Tibial nerve (tissue), 4 donors: ENCODE data around the gene NLN. TPM values are rescaled to one million over a fixed set of nuclear protein-coding genes. Genes with fewer than 3 reads are reported as not detected.
A peak's percentile ranks its signal among the peaks of the same experiment; 100 is the strongest.

Experiments
- DNase-seq, 2 donors: peaks; one replicate each; pipeline ENCODE4 v3.0.0-alpha.2; 2019; ENCODE audit warnings: low spot score in 2 of 2
- H3K27ac ChIP-seq, 4 donors: fragments of 200-600 bp; sonication (generic) in 3 of 4; one replicate each; pipeline ENCODE4 v1.5.1; 2017 to 2019; ENCODE audit warnings: mild to moderate bottlenecking in 1 of 4
- H3K27me3 ChIP-seq, 2 donors: fragments of 200-600 bp; sonication (generic) in 1 of 2; one replicate each; pipeline versions ENCODE4 v1.5.1 to v1.6.0; 2017 to 2019
- H3K36me3 ChIP-seq, 3 donors: fragments of 200-600 bp; sonication (generic); one replicate each; pipeline ENCODE4 v1.5.1; 2018 to 2019
- H3K4me1 ChIP-seq, 4 donors: fragments of 200-600 bp; sonication (generic) in 3 of 4; one replicate each; pipeline ENCODE4 v1.5.1; 2017 to 2019
- H3K4me3 ChIP-seq, 4 donors: fragments of 200-600 bp; sonication (generic) in 3 of 4; one replicate each; pipeline ENCODE4 v1.5.1; 2017 to 2019; ENCODE audit warnings: mild to moderate bottlenecking in 1 of 4, moderate library complexity in 1 of 4
- H3K9me3 ChIP-seq, 4 donors: fragments of 200-600 bp; sonication (generic) in 3 of 4; one replicate each; pipeline ENCODE4 v1.5.1; 2017 to 2019
- EP300 ChIP-seq, 2 donors: sonication (generic); formaldehyde crosslinking; IDR thresholded peaks; one replicate each; pipeline ENCODE4 v1.6.1; 2017; ENCODE audit warnings: antibody characterized with exemption in 2 of 2, mild to moderate bottlenecking in 1 of 2
- POLR2A ChIP-seq, 2 donors: fragments of 450-650 bp; IDR thresholded peaks; one replicate each; pipeline ENCODE4 v1.6.1; 2017; ENCODE audit warnings: antibody characterized with exemption in 2 of 2, mild to moderate bottlenecking in 2 of 2, moderate library complexity in 2 of 2
- WGBS, 2 donors: methylation state at CpG; one replicate each; pipeline ENCODE4 v1.1.5; 2018; 5-methylcytosine and 5-hydroxymethylcytosine counted together
- total RNA-seq, 4 donors: library from RNA; depleted of rRNA; stranded (reverse); fragments of >200 nt; gene quantifications; one replicate each; pipeline ENCODE4 v1.1.0, GENCODE V29; 2016
- TF ChIP-seq, protein P1 (sequence below), 5 experiments: fragments of 200-600 bp in 3 of 5; fragments of 450-650 bp in 2 of 5; sonication (generic) in 3 of 5; IDR thresholded peaks; one replicate each; pipeline ENCODE4 v1.5.1; 2016 to 2019; ENCODE audit warnings: antibody characterized with exemption in 5 of 5, mild to moderate bottlenecking in 3 of 5, moderate library complexity in 2 of 5

Gene NLN
- total RNA-seq, 4 donors from 2014 or later: 10.9 to 28.6 (median 19.2) TPM

DNA sequence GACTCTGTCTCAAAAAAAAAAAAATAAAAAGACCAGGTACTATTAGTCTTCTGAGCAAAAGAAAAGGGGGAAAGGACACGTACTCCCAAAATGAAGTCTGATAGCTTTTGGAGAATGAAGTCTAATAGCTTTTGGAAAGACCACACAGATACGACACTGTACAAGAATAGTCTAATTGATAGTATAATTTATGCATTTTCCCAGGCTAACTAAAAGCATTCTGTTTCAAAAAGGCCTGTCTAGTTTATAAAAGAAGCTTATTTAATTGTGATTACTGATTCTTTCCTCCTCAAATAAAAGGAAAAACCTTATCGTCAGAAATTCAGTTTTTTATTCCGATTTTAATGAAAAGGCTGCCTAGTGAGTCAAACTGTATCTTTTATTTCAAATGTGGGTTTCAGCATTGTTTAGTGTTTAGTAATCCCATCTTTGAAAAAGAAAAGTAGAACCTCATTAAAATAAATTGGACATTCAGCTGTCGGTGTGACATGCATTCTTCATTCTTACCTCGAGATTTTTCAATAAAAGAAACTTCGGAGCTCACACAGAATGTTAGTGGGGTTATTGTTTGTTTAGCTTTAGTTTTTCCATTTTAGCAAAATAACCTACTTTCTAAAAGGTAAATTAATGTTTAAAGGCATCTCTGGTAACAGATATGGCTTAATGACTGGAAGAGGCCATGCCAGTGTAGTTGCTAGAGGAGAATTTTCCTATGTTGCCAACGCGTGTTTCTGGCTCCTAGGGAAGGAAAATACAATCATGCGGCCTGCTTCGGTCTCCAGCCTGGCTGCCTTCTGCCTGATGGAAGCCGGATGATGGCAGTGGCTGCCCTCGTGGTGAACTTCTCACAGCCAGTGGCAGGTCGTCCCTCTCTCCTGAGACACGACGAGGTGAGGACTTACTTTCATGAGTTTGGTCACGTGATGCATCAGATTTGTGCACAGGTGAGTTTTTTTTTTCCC lies 70.0 kb downstream of the NLN start:
- no peaks in the 10 kb centered on the region for H3K27me3 ChIP-seq
- 67 to 78% methylated on average over 17 of the region's 17 CpGs for WGBS, 2 donors
- no peak overlapping the region for H3K4me3 ChIP-seq
- no peaks in the 10 kb centered on the region for H3K9me3 ChIP-seq
- peak overlapping the region in 1 of 4 donors; percentile 52 for H3K27ac ChIP-seq
- TF ChIP-seq, protein P1, sequence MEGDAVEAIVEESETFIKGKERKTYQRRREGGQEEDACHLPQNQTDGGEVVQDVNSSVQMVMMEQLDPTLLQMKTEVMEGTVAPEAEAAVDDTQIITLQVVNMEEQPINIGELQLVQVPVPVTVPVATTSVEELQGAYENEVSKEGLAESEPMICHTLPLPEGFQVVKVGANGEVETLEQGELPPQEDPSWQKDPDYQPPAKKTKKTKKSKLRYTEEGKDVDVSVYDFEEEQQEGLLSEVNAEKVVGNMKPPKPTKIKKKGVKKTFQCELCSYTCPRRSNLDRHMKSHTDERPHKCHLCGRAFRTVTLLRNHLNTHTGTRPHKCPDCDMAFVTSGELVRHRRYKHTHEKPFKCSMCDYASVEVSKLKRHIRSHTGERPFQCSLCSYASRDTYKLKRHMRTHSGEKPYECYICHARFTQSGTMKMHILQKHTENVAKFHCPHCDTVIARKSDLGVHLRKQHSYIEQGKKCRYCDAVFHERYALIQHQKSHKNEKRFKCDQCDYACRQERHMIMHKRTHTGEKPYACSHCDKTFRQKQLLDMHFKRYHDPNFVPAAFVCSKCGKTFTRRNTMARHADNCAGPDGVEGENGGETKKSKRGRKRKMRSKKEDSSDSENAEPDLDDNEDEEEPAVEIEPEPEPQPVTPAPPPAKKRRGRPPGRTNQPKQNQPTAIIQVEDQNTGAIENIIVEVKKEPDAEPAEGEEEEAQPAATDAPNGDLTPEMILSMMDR (IDR thresholded peaks at IDR 0.05): no peak
- no peak for TF ChIP-seq EP300 (IDR thresholded peaks at IDR 0.05)
- TF ChIP-seq POLR2A (IDR thresholded peaks at IDR 0.05): no peak
- DNase-seq: no peak
- H3K36me3 ChIP-seq: peaks cover 0 to 52% (median 0%) of the 10 kb centered on the region in 3 donors
- no peaks in the 10 kb centered on the region for H3K4me1 ChIP-seq

GRCh38 chr5:65796269-65796668 lies 74.3 kb downstream of the NLN start:
- H3K27ac ChIP-seq: peak overlapping the region in 1 of 4 donors; percentile 47
- H3K36me3 ChIP-seq: peaks cover 0 to 32% (median 0%) of the 10 kb centered on the region in 3 donors
- peaks cover 0 to 19% (median 6%) of the 10 kb centered on the region in 4 donors for H3K4me1 ChIP-seq
- no peaks in the 10 kb centered on the region for H3K9me3 ChIP-seq
- H3K4me3 ChIP-seq: no peak overlapping the region
- TF ChIP-seq, protein P1 (IDR thresholded peaks at IDR 0.05): no peak
- TF ChIP-seq EP300 (IDR thresholded peaks at IDR 0.05): no peak
- TF ChIP-seq POLR2A (IDR thresholded peaks at IDR 0.05): no peak
- WGBS, 2 donors: 51 to 63% methylated on average over 1 of the region's 1 CpG
- H3K27me3 ChIP-seq: no peaks in the 10 kb centered on the region
- no peak for DNase-seq

GRCh38 chr5:65796751-65797316 lies 74.8 kb downstream of the NLN start:
- H3K36me3 ChIP-seq: peaks cover 0 to 32% (median 0%) of the 10 kb centered on the region in 3 donors
- H3K27ac ChIP-seq: peak overlapping the region in 1 of 4 donors; percentile 47
- WGBS, 2 donors: 93 to 96% methylated on average over 8 of the region's 8 CpGs
- DNase-seq: no peak
- TF ChIP-seq, protein P1 (IDR thresholded peaks at IDR 0.05): no peak
- TF ChIP-seq POLR2A (IDR thresholded peaks at IDR 0.05) (no peak), EP300 (IDR thresholded peaks at IDR 0.05) (no peak)
- no peaks in the 10 kb centered on the region for H3K27me3 ChIP-seq
- H3K4me1 ChIP-seq: peaks cover 0 to 22% (median 7%) of the 10 kb centered on the region in 4 donors
- H3K4me3 ChIP-seq: no peak overlapping the region
- no peaks in the 10 kb centered on the region for H3K9me3 ChIP-seq

DNA sequence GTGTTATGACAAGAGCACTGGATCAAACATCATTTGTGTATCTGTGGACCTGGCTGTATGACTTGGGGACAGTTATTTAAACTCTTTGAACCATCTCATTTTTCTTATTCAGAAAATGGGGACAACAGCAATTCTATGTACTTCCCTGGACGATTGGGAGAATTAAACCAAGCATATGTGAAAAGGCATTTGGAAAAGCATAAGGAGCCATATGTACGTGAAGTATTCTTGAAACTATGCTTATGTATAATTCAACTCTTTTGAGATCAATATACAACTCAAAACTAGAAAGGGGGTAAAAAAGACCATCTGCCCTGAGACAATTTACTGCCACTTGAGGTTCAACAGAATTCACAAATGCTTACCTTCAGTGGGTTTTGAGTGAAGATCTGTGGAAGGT lies 75.5 kb downstream of the NLN start:
- no peak for TF ChIP-seq POLR2A (IDR thresholded peaks at IDR 0.05)
- TF ChIP-seq, protein P1 (IDR thresholded peaks at IDR 0.05): no peak
- TF ChIP-seq EP300 (IDR thresholded peaks at IDR 0.05): no peak
- Histone ChIP-seq H3K4me1 (peaks cover 0 to 29% (median 10%) of the 10 kb centered on the region in 4 donors), H3K36me3 (peaks cover 0 to 36% (median 0%) of the 10 kb centered on the region in 3 donors), H3K27ac (peak overlapping the region in 1 of 4 donors; percentile 91), H3K27me3 (no peaks in the 10 kb centered on the region), H3K4me3 (no peak overlapping the region), H3K9me3 (no peaks in the 10 kb centered on the region)
- no peak for DNase-seq
- WGBS, 2 donors: 93 to 94% methylated on average over 2 of the region's 2 CpGs

- Histone ChIP-seq H3K27me3 (no peaks in the 10 kb centered on the region), H3K27ac (peak overlapping the region in 2 of 4 donors; percentile 74 to 91), H3K4me1 (peaks cover 0 to 30% (median 12%) of the 10 kb centered on the region in 4 donors), H3K36me3 (peaks cover 0 to 24% (median 0%) of the 10 kb centered on the region in 3 donors), H3K9me3 (no peaks in the 10 kb centered on the region), H3K4me3 (no peak overlapping the region)
- 84 to 95% methylated on average over 1 of the region's 1 CpG for WGBS, 2 donors
- DNase-seq: no peak
- TF ChIP-seq, protein P1 (IDR thresholded peaks at IDR 0.05): no peak
- TF ChIP-seq POLR2A (IDR thresholded peaks at IDR 0.05) (no peak), EP300 (IDR thresholded peaks at IDR 0.05) (no peak)
These were observed 77.9 kb downstream of the NLN start for GRCh38 chr5:65799857-65800256.
